ENCODE results near the gene STAT6.

The STAT6 gene

GRCh38 chr12:57087010-57087690 lies 24.0 kb downstream of the STAT6 start:
- CTCF ChIA-PET = interaction anchor here (1.9 to 16.3 kb wide), 2 partner anchors 17 to 21 kb away, joined by 8 to 213 read pairs; partner anchors contain the start of gene STAT6
- no peak for TF ChIP-seq CTCF (IDR thresholded peaks at IDR 0.05; ENCODE audit: control extremely low read depth, extremely low read depth, low read depth, missing control alignments)
- POLR2A ChIA-PET = interaction anchor here (1.0 to 2.1 kb wide), 3 partner anchors 8 to 25 kb away, joined by 3 to 15 read pairs (median 13); partner anchors contain the start of genes NEMP1 and STAT6
- DNase-seq (ENCODE audit: extremely low spot score) = peak; percentile 84

GRCh38 chr12:57086493-57087009 lies 24.6 kb downstream of the STAT6 start:
- peak; percentile 33 for TF ChIP-seq CTCF (IDR thresholded peaks at IDR 0.05; ENCODE audit: control extremely low read depth, extremely low read depth, low read depth, missing control alignments)
- POLR2A ChIA-PET = interaction anchor here (1.0 to 2.1 kb wide), 2 partner anchors 8 to 25 kb away, joined by 3 to 15 read pairs; partner anchors contain the start of gene NEMP1
- DNase-seq (ENCODE audit: extremely low spot score) = peak; percentile 42
- CTCF ChIA-PET = interaction anchor here (1.9 to 16.3 kb wide), 2 partner anchors 16 to 22 kb away, joined by 8 to 213 read pairs; partner anchors contain the start of gene STAT6

GRCh38 chr12:57085999-57086492 lies 25.1 kb downstream of the STAT6 start:
- CTCF ChIA-PET = interaction anchor here (3.2 to 16.3 kb wide), 3 partner anchors 16 to 26 kb away, joined by 12 to 213 read pairs (median 48); partner anchors contain the start of gene STAT6
- DNase-seq (ENCODE audit: extremely low spot score) = peak; percentile 17
- POLR2A ChIA-PET = interaction anchor here (1.0 kb wide), 1 partner anchor 26 kb away, joined by 3 read pairs; no protein-coding TSS in a partner anchor

GRCh38 chr12:57080855-57081254 lies 30.3 kb downstream of the STAT6 start:
- TF ChIP-seq CTCF (IDR thresholded peaks at IDR 0.05; ENCODE audit: control extremely low read depth, extremely low read depth, low read depth, missing control alignments) = no peak
- POLR2A ChIA-PET = interaction anchor here (0.6 to 1.2 kb wide), 4 partner anchors 13 to 645 kb away, joined by 3 to 6 read pairs (median 3); no protein-coding TSS in a partner anchor
- CTCF ChIA-PET = interaction anchor here (4.6 to 7.7 kb wide), 2 partner anchors 11 to 30 kb away, joined by 33 to 48 read pairs; partner anchors contain the start of gene STAT6
- DNase-seq (ENCODE audit: extremely low spot score) = no peak

More at GRCh38 chr12:57085999-57086492, 25.1 kb downstream of the STAT6 start:
- TF ChIP-seq CTCF (IDR thresholded peaks at IDR 0.05; ENCODE audit: control extremely low read depth, extremely low read depth, low read depth, missing control alignments) = no peak

- TF ChIP-seq CTCF (IDR thresholded peaks at IDR 0.05; ENCODE audit: control extremely low read depth, extremely low read depth, low read depth, missing control alignments) = no peak
- ChIA-PET POLR2A (interaction anchor here (1.4 kb wide), 2 partner anchors 8 to 15 kb away, joined by 5 to 15 read pairs; no protein-coding TSS in a partner anchor), CTCF (interaction anchor here (1.0 to 7.7 kb wide), 12 partner anchors 10 to 162 kb away, joined by 3 to 48 read pairs (median 3); partner anchors contain the start of gene STAT6)
- no peak for DNase-seq (ENCODE audit: extremely low spot score)
Observed at GRCh38 chr12:57079821-57080220, 31.3 kb downstream of the STAT6 start.

Data from GM10248 (cell line).